GM12874 (cell line): ENCODE data around the gene HLA-DOB.

Source experiments
- CTCF ChIP-seq: IDR thresholded peaks from 2 replicates; pipeline ENCODE4 v1.5.1; 2011; ENCODE audit warnings: low read depth, mild to moderate bottlenecking, control low read depth, low read length, moderate library complexity; ENCODE audit not compliant: insufficient read depth

The HLA-DOB gene

GRCh38 chr6:32816746-32817204, at the start of gene HLA-DOB:
Gene HLA-DOB (minus strand): TSS chr6:32817002. CDS start chr6:32816951, 51 bp downstream.
- no peak for TF ChIP-seq CTCF

GRCh38 chr6:32865724-32866443, 49.1 kb upstream of the HLA-DOB start:
- no peak for TF ChIP-seq CTCF

- no peak for TF ChIP-seq CTCF
Measured at GRCh38 chr6:32862725-32863124, 45.9 kb upstream of the HLA-DOB start.

GRCh38 chr6:32860674-32861073, 43.9 kb upstream of the HLA-DOB start:
- TF ChIP-seq CTCF: no peak

GRCh38 chr6:32858194-32858593, 41.4 kb upstream of the HLA-DOB start:
- no peak for TF ChIP-seq CTCF

GRCh38 chr6:32857156-32857891, 40.5 kb upstream of the HLA-DOB start:
- no peak for TF ChIP-seq CTCF

GRCh38 chr6:32855467-32856174, 38.8 kb upstream of the HLA-DOB start:
- no peak for TF ChIP-seq CTCF
